ENCODE measurements around the gene CTNNA3.

CTNNA3 gene

GRCh38 chr10:66095610-66096009 is 1600.4 kb downstream of the CTNNA3 start:
- DNase-seq (ENCODE audit: low spot score), result no peak

- DNase-seq (ENCODE audit: low spot score), result no peak
These were observed 1610.1 kb downstream of the CTNNA3 start for GRCh38 chr10:66085906-66086305.

DNA sequence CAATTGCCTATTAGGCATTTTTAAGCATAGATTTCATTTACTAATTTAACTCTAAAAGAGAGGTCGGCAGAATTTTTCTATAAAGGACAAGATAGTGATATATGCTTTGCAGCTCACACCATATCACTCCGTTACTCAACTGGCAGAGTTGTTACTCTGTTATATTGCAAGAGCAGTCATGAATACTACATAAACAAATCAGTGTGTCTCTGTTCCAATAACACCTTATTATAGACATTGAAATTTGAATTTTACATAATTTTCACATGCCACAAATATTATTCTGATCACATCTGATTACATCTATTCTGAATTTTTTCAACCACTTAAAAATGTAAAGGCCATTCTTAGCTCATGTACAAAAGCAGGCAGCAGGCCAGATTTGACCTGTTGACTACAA is 1624.1 kb downstream of the CTNNA3 start:
- DNase-seq (ENCODE audit: low spot score), result no peak

DNA sequence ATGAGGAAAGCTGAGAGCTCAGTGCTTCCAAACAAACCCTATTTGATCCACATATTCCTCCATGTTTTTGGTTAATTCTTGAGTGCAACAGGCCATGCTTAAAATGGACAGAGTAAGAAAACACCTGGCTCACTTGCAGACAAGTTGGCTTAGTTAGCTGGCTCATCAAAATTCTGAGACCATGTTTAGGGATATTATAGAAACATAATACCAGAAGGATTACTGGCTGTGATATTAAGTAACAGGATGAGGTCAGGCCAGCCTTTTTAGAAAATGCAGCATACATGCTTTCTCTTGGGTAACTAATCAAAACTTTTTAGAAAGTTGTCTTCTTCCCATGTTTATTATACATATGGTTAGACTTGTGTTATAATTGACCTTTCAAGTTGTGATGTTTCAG is 1637.4 kb downstream of the CTNNA3 start:
- DNase-seq (ENCODE audit: low spot score), result no peak

DNA sequence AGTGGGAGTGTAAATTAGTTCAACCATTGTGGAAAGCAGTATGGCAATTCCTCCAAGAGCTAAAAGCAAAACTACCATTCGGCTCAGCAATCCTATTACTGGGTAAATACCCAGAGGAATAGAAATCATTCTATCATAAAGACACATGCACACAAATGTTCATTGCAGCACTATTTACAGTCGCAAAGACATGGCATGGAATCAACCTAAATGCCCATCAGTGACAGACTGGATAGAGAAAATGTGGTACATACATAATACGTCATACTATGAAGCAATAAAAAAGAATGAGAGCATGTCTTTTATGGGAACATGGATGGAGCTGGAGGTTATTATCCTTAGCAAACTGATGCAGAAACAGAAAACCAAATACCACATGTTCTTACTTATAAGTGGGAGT is 1646.7 kb downstream of the CTNNA3 start:
- DNase-seq (ENCODE audit: low spot score), result no peak

DNA sequence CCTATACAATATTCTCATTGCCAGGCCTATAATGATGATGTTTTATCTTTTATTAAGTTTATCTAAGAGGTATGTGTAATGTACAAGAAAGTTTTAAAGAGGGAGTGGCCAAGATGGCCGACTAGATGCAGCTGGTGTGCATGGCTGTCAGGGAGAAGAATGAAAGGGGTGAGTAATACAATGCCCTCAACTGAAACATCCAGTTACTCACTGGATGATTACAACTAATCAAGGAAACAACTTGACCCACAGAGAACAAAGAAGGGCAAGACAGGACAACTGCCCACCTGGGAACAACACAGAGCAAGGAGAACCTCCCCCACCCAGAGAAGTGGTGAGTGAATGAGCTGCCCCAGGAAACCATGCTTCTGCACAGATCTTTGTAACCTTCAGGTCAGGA is 1650.1 kb downstream of the CTNNA3 start:
- no peak for DNase-seq (ENCODE audit: low spot score)

GRCh38 chr10:66041771-66042170 is 1654.2 kb downstream of the CTNNA3 start:
- DNase-seq (ENCODE audit: low spot score), result no peak

DNA sequence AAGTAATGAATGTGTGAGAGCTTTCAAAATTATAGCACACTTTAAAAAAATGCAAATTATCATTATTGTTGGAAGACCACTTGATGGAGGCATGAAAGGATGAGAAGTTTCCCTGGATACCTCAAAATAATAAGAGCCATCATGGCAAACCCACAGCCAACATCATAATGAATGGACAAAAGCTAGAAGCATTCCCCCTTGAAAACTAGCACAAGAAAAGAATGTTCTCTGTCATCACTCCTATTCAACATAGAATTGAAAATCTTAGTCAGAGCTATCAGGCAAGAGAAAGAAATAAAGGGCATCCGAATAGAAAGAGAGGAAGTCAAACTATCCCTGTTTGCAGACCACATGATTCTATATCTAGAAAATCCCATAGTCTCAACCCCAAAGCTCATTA is 1657.4 kb downstream of the CTNNA3 start:
- no peak for DNase-seq (ENCODE audit: low spot score)

GRCh38 chr10:66026321-66026720 is 1669.7 kb downstream of the CTNNA3 start:
- no peak for DNase-seq (ENCODE audit: low spot score)

GRCh38 chr10:66025186-66025585 is 1670.8 kb downstream of the CTNNA3 start:
- DNase-seq (ENCODE audit: low spot score), result no peak

DNA sequence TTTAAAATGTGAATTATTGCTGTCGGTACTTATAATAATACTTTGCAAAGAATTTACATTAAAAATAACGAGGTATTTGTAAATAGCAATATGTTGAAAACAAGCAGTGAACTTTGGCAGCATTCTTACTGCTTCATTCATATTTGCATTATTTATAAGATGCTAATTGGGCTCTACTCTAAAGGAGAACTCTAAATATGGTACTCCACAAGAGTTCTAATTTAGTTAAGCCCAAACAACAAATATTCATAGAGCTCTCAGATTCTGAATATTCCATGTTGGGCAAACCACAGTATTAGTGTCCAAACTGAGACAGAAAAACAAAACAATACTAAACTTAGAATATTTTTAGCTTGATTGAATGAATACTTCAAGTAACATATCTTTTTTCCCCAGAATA is 1674.6 kb downstream of the CTNNA3 start:
- DNase-seq (ENCODE audit: low spot score), result no peak

- no peak for DNase-seq (ENCODE audit: low spot score)
These were observed 1687.8 kb downstream of the CTNNA3 start for GRCh38 chr10:66008221-66008620.

DNA sequence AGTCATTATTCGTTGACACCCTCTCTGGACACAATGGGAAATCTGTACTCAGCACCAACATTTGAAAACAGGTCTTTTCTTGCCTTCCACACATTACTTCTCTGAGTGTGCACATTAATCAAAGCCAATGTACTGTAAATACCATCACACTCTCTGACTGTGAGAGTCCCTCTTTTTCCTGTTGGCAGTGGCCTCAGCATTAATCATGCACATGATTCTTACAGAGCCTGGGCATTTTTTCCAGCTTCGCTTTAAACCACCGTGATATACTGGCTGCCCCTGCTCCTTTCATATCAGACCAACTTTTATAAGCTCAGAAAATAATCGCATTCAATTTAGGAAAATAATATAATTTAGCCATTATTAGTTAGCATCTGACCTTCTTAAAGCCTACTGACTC is 1689.6 kb downstream of the CTNNA3 start:
- DNase-seq (ENCODE audit: low spot score), result no peak

GRCh38 chr10:65993451-65993850 is 1702.5 kb downstream of the CTNNA3 start:
- DNase-seq (ENCODE audit: low spot score), result no peak

DNA sequence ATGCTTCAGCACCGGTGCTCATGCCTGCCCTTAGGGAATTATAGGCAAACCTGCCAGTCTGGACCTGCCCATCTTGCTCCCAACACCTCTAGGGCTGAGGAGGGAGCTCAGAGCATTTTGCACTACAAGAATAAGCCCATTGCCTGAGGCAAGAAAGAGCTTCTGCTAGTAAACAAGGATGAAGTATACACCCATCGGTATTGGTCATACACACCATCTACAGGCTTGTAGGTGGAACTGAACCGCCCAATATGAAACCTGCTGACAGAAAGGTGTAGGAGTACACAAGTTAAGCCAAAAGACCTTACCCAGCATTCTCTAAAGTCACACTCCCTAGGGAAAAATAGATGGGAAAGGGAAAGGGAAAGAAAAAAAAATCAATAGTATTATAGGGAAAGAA is 1727.1 kb downstream of the CTNNA3 start:
- no peak for DNase-seq (ENCODE audit: low spot score)

DNA sequence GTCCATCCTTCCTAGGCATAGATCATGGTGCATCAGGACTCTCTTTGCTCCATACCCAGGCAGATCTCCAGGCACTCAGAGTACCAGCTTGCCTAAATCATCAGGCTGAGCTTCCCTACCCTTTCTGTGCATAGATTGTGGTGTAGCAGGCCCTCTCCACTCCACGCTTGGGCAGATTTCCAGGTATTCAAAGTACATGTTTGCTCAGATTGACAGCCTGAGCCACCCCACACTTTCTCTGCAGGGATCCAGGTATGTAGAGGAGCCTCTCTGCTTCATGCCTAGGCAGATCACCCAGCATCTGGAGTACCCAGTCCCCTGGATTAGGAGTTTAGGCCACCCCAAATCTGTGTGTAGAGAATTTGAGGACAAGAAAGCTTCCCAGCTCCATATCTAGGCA is 1727.6 kb downstream of the CTNNA3 start:
- no peak for DNase-seq (ENCODE audit: low spot score)

- DNase-seq (ENCODE audit: low spot score), result no peak
These were observed 1731.8 kb downstream of the CTNNA3 start for GRCh38 chr10:65964205-65964604.

DNA sequence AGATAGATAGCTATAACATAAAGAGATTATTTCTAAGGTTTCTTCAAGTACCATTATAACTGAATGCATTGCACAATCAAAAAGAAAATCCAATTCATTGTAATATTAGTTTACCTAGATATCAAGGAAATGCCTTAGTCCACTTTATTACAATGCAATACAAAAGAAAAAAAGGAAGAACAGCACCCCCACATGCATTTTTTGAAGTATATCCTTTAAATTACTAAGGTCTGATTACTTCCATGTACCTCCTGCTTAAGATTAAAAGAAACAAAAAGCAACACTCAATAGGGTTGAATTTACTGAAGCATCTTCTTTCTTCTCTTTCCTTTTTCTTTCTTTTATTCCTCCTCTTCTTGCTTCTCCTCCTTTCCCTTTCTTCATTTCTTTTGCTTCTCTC is 1743.9 kb downstream of the CTNNA3 start:
- DNase-seq (ENCODE audit: low spot score), result no peak

GRCh38 chr10:65950075-65950474 is 1745.9 kb downstream of the CTNNA3 start:
- no peak for DNase-seq (ENCODE audit: low spot score)

- no peak for DNase-seq (ENCODE audit: low spot score)
These were observed 1746.5 kb downstream of the CTNNA3 start for GRCh38 chr10:65949526-65949925.

- no peak for DNase-seq (ENCODE audit: low spot score)
These were observed 1750.9 kb downstream of the CTNNA3 start for GRCh38 chr10:65945061-65945460.

- DNase-seq (ENCODE audit: low spot score), result no peak
These were observed 1752.5 kb downstream of the CTNNA3 start for GRCh38 chr10:65943451-65943850.

- no peak for DNase-seq (ENCODE audit: low spot score)
These were observed 1755.0 kb downstream of the CTNNA3 start for GRCh38 chr10:65940816-65941662.

GRCh38 chr10:65940105-65940504 is 1755.9 kb downstream of the CTNNA3 start:
- DNase-seq (ENCODE audit: low spot score), result no peak
